GM21576 (cell line): ENCODE data around the gene C6orf15.

Experiments
- ATAC-seq: cut with Tn5 transposase; IDR thresholded peaks from one replicate; pipeline ENCODE4 v1.9.1; 2021; ENCODE audit warnings: mild to moderate bottlenecking, moderate library complexity; ENCODE audit not compliant: unreplicated experiment

The C6orf15 gene

GRCh38 chr6:31112478-31112877, at the start of gene C6orf15:
Gene C6orf15, minus strand, starts transcription at chr6:31112575. Its CDS starts 20 bp downstream, at chr6:31112555.
- ATAC-seq = no peak

DNA sequence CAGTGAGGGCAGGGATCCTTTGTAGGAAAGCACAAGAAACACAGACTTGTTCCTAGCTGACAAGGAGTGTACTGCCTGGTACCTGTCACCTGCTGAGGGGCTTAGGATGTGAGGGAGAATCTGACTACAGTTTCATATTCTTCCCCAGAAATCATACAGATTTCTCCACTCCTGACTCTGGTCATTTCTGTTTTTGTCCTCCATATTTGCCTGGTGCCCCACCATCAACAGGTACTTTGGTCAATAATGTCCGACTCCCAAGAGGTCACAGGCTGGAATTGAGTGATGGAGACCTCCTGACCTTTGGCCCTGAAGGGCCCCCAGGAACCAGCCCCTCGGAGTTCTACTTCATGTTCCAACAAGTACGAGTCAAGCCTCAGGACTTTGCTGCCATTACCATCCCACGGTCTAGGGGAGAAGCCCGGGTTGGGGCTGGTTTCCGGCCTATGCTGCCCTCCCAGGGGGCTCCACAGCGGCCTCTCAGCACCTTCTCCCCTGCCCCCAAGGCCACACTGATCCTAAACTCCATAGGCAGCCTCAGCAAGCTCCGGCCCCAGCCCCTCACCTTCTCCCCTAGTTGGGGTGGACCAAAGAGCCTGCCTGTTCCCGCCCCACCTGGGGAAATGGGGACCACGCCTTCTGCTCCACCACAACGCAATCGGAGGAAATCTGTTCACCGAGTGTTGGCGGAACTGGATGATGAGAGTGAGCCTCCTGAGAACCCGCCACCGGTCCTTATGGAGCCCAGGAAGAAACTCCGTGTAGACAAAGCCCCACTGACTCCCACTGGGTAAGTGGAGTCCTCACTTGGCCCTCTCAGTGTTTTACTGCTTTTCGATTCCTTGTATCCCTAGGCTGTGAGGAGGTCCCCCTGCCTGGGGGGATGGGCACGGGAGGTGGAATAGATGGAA, 49.1 kb upstream of the C6orf15 start:
- ATAC-seq = no peak

DNA sequence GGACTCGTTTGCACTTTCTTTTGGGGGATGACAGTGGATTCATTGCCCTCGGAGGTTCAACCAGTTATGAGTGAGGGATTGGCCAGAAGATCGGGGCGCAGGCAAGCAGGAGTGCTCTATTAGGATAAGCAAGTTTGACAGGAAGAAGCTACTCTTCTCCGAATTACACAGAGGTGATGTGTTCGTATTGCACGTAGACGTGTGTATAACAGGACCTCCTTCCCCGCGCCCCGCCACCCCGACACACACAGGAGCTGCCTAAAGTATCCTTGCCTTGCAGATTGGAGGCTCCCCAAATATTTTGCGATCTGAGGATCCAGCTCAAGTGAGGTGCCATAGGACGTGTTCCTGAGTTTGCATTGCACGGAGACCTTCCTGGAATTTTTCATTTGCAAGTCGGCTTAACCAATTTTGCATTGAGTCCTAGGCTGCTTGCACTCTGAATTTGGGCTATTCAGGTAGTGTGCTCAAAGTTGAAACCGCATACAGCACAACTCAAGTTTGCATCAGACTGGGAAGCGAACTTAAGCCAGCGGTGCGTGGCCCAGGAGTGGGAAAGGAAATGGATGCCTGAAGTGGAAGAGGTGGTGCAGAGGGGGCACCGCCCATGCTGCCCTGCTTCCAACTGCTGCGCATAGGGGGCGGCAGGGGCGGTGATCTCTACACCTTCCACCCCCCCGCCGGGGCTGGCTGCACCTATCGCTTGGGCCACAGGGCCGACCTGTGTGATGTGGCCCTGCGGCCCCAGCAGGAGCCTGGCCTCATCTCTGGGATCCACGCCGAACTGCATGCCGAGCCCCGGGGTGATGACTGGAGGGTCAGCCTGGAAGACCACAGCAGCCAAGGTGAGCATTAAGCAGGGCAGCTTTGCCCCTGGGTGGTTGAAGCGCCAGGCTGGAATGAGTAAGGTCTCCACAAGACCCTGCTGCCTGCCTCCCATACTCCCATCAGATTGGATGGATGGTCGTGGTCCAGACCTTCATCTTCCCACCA, 46.8 kb upstream of the C6orf15 start:
- peak; percentile 3 for ATAC-seq

GRCh38 chr6:31158140-31158862, 45.9 kb upstream of the C6orf15 start, which contains the start of gene TCF19:
Gene TCF19, plus strand, starts transcription at chr6:31158589. Its CDS starts 881 bp downstream, at chr6:31159470.
- ATAC-seq = peak; percentile 73

DNA sequence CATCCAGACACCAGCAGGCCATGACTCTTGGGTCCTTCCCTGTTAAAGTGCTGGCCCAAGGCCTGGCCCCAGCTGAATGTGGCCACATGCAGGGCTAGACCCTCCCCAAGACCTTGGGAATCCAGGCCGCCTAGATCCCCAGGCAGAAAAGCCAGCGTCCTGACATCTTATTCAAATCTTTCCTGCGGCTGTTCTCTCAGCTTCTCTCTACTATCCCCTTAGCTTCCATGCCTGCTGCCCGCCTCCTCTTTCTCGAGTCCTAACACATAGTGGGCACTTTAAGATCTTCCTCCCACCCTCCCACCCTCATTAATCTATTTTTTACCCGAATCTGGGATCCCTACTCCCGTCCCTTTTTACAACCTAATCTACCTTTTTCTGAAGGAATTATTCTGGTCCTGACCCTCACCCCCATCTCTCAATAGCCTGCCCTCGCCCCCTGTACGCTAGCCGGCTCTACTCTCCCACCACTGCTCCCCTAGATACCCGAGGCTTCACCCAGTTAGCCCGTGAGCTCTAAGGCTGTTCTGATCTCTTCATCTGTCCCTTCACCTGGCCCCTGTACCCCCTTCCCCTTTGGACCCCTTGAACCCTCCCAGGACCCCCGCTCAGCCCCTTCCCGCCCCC, 45.3 kb upstream of the C6orf15 start, which contains the start of gene CCHCR1:
Gene CCHCR1, minus strand, starts transcription at position 290 of the 627 bp plus-strand sequence. Its CDS starts 202 bp downstream, at position 88.
- ATAC-seq = peak; percentile 1

- no peak for ATAC-seq
These were observed 44.3 kb upstream of the C6orf15 start for GRCh38 chr6:31156641-31157040.

DNA sequence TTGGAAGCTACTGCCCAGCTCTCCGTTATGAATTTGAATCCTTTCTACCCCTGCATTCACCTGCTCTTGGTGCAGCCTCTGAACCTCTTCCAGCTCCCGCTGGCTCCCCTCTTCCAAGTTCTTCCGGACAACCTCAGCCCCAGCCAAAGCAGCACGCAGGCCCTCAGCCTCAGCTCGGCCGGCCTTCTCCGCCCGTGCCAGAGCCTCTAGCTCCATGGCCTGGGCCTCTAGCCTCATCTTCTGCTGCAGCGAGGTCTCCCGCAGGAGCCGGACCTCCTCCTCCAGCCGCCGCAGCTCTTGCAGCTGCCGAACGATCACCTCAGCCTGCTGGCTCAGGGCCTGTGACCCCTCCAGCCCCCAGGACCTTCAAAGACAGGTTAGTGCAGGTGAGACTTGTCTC, 42.1 kb upstream of the C6orf15 start:
- no peak for ATAC-seq

DNA sequence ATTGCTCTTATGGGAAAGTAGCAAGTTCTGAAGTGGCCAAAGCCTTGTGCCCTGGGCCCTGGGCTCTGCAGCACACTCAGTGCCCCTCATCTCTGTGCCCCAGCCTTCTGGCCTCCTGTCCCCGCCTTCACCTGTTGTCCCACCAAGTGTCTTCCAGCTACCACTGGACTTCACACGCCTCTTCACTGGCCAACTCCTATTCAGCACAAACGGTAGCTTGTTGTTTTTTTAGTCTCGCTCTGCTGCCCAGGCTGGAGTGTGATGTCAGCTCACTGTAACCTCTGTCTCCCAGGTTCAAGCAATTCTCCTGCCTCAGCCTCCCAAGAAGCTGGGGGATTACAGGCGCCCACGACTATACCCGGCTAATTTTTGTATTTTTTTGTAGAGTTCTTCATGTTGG, 40.4 kb upstream of the C6orf15 start:
- ATAC-seq = no peak

DNA sequence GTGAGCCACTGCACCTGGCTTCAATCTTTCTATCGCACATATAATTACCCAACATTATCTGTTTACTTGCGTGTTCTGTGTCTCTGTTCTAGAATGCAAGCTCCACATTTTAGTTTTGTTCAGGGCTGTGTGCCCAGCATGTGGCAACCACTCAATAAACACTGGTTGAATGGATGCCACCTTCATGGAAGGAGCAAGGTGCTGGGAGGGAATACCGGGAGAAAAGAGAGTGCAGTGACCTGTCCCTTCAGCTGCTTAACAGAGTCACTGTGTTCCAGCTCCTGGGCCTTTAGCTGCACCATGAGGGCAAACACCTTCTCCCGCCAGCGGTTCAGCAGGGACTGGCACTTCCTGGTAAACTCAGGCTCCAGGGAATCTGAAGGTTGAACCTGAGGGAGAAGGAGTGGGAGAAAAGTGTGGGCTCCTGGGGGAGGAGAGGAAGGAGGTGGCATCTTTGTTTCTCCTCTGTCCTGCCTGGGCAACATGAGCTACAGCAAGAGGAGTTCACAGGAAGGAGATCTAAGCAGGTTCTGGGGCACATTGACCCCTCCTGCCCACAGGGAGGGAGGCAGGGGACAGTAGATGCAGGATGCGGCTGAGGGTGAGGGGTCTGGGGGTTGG, 37.6 kb upstream of the C6orf15 start:
- ATAC-seq = no peak

DNA sequence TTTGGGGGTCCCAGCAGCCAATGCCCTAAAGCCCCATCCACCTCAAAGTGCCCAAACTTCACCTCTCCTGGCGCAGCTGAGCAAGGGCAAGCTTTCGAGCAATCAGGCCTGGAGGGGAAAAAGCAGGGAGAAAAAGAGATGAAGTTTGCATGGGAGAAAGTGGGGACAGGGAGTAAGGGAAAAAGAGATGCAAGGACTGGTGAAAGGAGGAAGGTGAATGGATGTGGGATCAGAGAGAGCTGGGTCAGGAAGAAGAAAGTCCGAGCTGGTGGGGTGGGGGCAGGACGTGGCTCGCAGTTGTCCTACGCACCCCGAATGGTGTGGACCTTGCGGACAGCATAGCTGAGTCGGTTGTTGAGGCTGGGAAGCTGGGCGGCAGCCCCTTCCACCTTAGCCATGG, 33.0 kb upstream of the C6orf15 start:
- no peak for ATAC-seq

DNA sequence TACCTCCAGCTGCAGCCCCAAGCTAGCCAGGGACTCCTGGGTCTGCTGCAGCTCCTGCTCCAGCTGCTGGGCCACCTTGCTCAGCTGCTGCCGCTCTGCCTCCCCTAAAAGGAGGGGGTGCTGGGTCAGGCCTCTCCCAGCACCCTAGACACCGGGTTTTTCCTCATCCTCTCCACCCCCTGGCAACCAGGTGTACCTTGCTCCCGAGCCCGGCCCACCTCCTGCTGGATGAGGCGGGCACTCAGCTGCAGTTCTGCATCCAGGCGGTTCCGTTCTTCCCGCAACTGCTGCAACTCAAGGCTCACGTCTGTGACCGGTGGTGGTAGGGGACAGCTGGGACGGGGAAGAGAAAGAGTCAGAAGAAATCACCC, 32.6 kb upstream of the C6orf15 start:
- no peak for ATAC-seq

DNA sequence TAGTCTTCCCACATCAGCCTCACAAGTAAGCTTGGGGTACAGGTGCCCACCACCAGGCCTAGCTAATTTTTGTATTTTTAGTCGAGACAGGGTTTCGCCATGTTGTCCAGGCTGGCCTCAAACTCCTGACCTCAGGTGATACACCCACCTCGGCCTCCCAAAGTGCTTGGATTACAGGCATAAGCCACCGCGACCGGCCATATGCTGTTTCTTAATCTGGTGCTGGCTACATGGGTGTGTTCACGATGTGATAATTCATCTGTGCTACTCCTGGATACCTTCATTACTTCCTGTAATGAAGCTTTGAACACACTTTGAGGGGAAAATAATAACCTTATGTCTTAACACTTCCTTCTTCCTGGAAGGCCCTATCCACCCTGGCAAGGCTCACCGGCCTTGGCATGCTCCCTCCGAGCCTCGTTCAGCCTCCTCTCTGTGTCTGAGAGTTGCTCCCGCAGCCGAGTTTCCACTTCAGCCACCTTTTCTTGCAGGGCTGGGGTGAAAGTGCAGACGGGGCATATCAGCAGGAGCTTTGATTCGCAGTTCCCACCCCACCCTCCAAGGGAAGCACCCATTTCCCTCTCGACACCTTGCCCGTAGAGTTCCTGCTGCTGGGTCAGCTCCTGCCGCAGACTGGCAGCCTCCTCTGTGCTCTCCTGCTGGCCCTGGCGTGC, 32.1 kb upstream of the C6orf15 start:
- ATAC-seq = no peak

DNA sequence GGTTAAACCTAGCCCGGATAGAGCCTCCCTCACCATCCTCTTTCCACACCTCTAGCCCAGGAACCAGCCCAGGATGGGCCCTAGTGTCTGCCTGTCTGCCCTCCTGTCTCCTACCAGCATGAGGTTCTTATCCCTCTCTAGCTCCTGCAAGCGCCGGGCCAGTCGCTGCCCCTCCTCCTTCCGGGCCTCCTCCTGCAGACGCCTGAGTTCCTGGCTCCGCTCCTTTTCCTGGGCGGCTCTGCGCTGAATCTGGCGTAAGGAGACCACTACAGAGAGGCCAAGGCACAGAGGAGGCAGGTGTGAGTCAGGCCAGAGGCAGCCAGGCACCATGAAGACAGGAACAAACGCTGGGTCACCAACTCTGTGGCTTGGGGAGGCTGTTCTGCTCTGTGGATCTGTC, 30.8 kb upstream of the C6orf15 start:
- ATAC-seq = no peak

DNA sequence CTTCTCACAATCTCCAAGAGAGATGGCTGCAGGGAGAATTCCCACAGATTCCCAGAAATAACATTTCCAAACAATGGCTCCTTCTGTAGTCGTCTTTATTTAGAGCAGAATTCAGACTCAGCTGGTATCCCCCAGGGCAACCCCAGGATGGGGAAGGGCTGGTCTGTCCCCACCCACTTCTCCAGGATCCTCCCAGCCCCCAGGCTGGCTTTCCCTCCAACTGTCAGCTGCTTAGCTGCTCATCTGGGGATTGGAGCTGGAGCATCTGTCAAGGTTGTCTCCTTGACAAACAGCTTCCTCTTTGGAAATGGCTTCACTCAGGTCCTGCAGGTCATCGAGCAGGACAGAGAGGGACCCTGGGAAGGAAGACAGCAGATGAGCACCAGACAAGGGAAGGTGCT, 30.0 kb upstream of the C6orf15 start:
- ATAC-seq = no peak

- ATAC-seq = no peak
These were observed 28.3 kb upstream of the C6orf15 start for GRCh38 chr6:31140643-31141042.

DNA sequence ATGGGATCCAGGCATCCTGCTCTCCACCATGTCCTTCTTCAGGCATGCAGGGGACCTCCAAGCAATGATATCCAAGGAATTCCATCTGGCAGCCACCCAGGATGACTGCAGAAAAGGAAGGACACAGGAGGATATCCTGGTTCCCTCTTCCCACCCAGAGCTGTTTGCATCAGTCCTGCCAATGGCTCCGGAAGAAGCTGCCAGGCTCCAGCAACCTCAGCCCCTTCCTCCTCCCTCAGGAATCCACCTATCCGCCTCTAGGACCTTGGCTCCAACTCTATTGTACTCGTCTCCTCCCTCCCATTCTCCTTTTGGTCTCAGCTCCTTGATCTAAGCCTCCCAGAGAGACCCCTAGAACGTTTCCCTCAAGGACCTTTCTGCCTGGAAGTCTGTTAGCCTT, 27.2 kb upstream of the C6orf15 start:
- no peak for ATAC-seq

DNA sequence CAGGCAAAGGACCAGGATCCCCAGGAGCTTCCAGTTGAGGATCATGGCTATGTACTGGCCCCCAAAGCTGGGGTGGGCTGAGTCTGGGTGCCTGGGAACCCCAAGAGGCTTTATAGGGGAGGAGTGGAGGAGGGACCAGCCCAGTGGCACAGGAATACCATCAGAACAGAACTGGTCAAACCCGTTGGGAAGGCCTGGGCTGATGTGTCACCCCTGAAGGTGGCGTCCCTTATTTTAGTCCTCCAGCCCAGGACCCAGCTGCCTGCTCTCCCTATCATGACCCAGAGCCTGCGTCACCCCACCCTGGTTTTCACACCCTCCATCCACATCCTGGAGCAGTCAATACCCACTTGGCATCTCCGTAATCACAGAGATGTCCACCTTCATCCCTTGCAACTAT, 26.6 kb upstream of the C6orf15 start, which contains the start of gene PSORS1C2:
Gene PSORS1C2, minus strand, starts transcription at position 85 of the 400 bp plus-strand sequence. Its CDS starts 40 bp downstream, at position 45.
- ATAC-seq = no peak

DNA sequence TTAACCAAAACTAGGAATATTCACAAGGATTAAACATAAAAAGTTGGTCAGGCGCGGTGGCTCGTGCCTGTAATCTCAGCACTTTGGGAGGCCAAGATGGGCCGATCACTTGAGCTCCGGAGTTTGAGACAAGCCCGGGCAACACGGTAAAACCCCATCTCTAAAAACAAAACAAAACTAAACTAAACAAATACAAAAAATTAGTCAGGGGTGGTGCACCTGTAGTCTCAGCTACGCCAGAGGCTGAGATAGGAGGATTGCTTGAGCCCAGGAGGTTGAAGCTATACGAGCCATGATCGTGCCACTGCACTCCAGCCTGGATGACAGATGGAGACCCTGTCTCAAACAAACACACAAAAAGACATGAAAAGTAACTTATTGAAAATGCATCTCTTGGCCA, 23.3 kb upstream of the C6orf15 start:
- no peak for ATAC-seq

DNA sequence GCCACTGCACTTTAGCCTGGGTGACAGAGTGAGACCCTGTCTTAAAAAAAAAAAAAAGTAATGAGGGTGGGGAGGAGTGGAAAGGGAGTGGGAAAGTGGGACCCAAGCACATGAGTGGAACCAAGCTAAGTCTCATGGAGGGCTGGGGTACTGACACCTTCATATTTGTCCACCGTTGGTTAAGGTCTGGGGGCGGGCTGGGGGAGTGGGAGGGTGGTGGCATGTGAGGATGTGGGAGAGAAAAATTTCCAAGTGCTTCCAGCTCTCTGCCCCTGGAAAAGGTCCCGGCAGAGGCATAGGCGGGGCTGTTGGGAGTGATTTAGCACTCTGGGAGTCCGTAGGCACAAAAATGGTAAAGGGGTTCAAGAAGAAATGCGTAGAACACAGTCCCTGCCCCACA, 20.4 kb upstream of the C6orf15 start:
- ATAC-seq = no peak
